CD14-positive monocyte (primary cell): ENCODE data around the gene TTBK1. TPM values are rescaled to one million over a fixed set of nuclear protein-coding genes. Genes with fewer than 3 reads are reported as not detected.

Experiments used
- DNase-seq, 3 donors: peaks; one replicate each; pipeline ENCODE4 v3.0.0-alpha.2; 2011 to 2022
- H2AFZ ChIP-seq: 2 replicates; pipeline ENCODE4 v1.6.0; 2012; ENCODE audit warnings: mild to moderate bottlenecking, low read depth, low read length, inconsistent platforms; ENCODE audit not compliant: insufficient read depth, poor library complexity, severe bottlenecking
- H3K27ac ChIP-seq, 2 donors: 1 replicate in 1 of 2; 2 replicates in 1 of 2; pipeline ENCODE4 v1.5.1; 2012 to 2013; ENCODE audit warnings: low read length in 2 of 2, control low read depth in 1 of 2, inconsistent platforms in 1 of 2, low read depth in 1 of 2, mild to moderate bottlenecking in 1 of 2
- H3K27me3 ChIP-seq, 2 donors: one replicate each; pipeline versions ENCODE4 v1.6.0 to v1.6.1; 2011 to 2013; ENCODE audit warnings: low read length in 2 of 2; ENCODE audit not compliant: control insufficient read depth in 2 of 2, insufficient read depth in 2 of 2
- H3K36me3 ChIP-seq, 2 donors: replicated peaks in 1 of 2; 1 replicate in 1 of 2; 2 replicates in 1 of 2; pipeline versions ENCODE4 v1.5.1 to v1.6.1; 2012 to 2013; ENCODE audit warnings: low read length in 2 of 2, control low read depth in 1 of 2, inconsistent platforms in 1 of 2, mild to moderate bottlenecking in 1 of 2; ENCODE audit not compliant: insufficient read depth in 2 of 2, control insufficient read depth in 1 of 2
- H3K4me1 ChIP-seq, 2 donors: 1 replicate in 1 of 2; 2 replicates in 1 of 2; pipeline versions ENCODE4 v1.5.1 to v1.6.1; 2012 to 2013; ENCODE audit warnings: low read length in 2 of 2, control low read depth in 1 of 2, inconsistent platforms in 1 of 2, mild to moderate bottlenecking in 1 of 2, moderate library complexity in 1 of 2; ENCODE audit not compliant: insufficient read depth in 2 of 2, control insufficient read depth in 1 of 2
- H3K4me2 ChIP-seq: replicated peaks from 2 replicates; pipeline ENCODE3; 2012; ENCODE audit warnings: low read length, moderate library complexity, mild to moderate bottlenecking; ENCODE audit not compliant: poor library complexity, severe bottlenecking; ENCODE audit errors: extremely low read depth
- H3K4me3 ChIP-seq, 3 experiments: fragments of 200-600 bp in 1 of 3; sonication (generic) in 1 of 3; replicated peaks in 1 of 3; 1 replicate in 2 of 3; 2 replicates in 1 of 3; pipeline ENCODE4 v1.5.1; 2011 to 2013; ENCODE audit warnings: low read length in 3 of 3, mild to moderate bottlenecking in 3 of 3, control low read depth in 2 of 3, low read depth in 2 of 3, inconsistent platforms in 1 of 3, moderate library complexity in 1 of 3
- H3K79me2 ChIP-seq: 2 replicates; pipeline ENCODE4 v1.6.0; 2012; ENCODE audit warnings: mild to moderate bottlenecking, control low read depth, inconsistent platforms, low read length, moderate library complexity; ENCODE audit not compliant: insufficient read depth
- H3K9ac ChIP-seq: 2 replicates; pipeline ENCODE4 v1.6.0; 2017; ENCODE audit warnings: low read length, mild to moderate bottlenecking; ENCODE audit not compliant: insufficient read depth, poor library complexity, severe bottlenecking
- H3K9me3 ChIP-seq, 2 donors: replicated peaks in 1 of 2; 1 replicate in 1 of 2; 2 replicates in 1 of 2; pipeline versions ENCODE4 v1.5.1 to v1.6.1; 2012 to 2013; ENCODE audit warnings: low read length in 2 of 2, control low read depth in 1 of 2; ENCODE audit not compliant: control insufficient read depth in 1 of 2, insufficient read depth in 1 of 2
- H4K20me1 ChIP-seq: 2 replicates; pipeline ENCODE4 v1.6.0; 2012; ENCODE audit warnings: mild to moderate bottlenecking, low read length, control low read depth, moderate library complexity; ENCODE audit not compliant: insufficient read depth
- H3K27ac Mint-ChIP-seq, 7 donors: one replicate each; pipeline ENCODE4 v1.8.0; 2020; ENCODE audit warnings: mild to moderate bottlenecking in 7 of 7, mixed read lengths in 7 of 7, moderate library complexity in 6 of 7, inconsistent platforms in 2 of 7
- H3K27me3 Mint-ChIP-seq, 3 donors: one replicate each; pipeline ENCODE4 v1.8.0; 2021 to 2022; ENCODE audit warnings: low read depth in 3 of 3, mild to moderate bottlenecking in 3 of 3, mixed read lengths in 3 of 3, moderate library complexity in 3 of 3, inconsistent platforms in 1 of 3
- H3K36me3 Mint-ChIP-seq, 2 donors: one replicate each; pipeline ENCODE4 v1.8.0; 2020; ENCODE audit warnings: mixed read lengths in 2 of 2, inconsistent platforms in 1 of 2, mild to moderate bottlenecking in 1 of 2
- H3K4me1 Mint-ChIP-seq: one replicate; pipeline ENCODE4 v1.8.0; 2020; ENCODE audit warnings: mild to moderate bottlenecking, mixed read lengths
- H3K4me3 Mint-ChIP-seq, 2 donors: one replicate each; pipeline ENCODE4 v1.8.0; 2020; ENCODE audit warnings: mild to moderate bottlenecking in 2 of 2, mixed read lengths in 2 of 2, moderate library complexity in 1 of 2
- H3K9me3 Mint-ChIP-seq, 7 donors: one replicate each; pipeline ENCODE4 v1.8.0; 2020 to 2022; ENCODE audit warnings: mixed read lengths in 7 of 7, mild to moderate bottlenecking in 6 of 7, moderate library complexity in 6 of 7, inconsistent platforms in 2 of 7
- WGBS: methylation state at CpG from one replicate; pipeline ENCODE4 v1.1.5; 2013; ENCODE audit warnings: missing lambda C conversion rate; ENCODE audit not compliant: insufficient coverage; 5-methylcytosine and 5-hydroxymethylcytosine counted together
- intact Hi-C, 2 donors: fragments of 100-400 bp; cut with micrococcal nuclease; formaldehyde crosslinking; loops; one replicate each; pipeline versions ENCODE4 v1.15.0 to v1.15.1; 2023
- polyA plus RNA-seq, 3 donors: library from polyadenylated mRNA; depleted of rRNA in 1 of 3; unstranded in 2 of 3; stranded (reverse) in 1 of 3; fragments of 300-500 nt in 2 of 3; fragments of >200 nt in 1 of 3; fragmentation: Illumina TruSeq in 2 of 3; gene quantifications; 1 replicate in 2 of 3; 2 replicates in 1 of 3; pipeline ENCODE4 v1.2.3, GENCODE V29; 2012 to 2021
- TF ChIP-seq, protein P1 (sequence below): fragments of 200-600 bp; IDR thresholded peaks from one replicate; pipeline ENCODE4 v1.8.0; 2022; ENCODE audit warnings: antibody characterized with exemption, mild to moderate bottlenecking

The TTBK1 gene
- polyA plus RNA-seq, 3 donors = not detected

DNA sequence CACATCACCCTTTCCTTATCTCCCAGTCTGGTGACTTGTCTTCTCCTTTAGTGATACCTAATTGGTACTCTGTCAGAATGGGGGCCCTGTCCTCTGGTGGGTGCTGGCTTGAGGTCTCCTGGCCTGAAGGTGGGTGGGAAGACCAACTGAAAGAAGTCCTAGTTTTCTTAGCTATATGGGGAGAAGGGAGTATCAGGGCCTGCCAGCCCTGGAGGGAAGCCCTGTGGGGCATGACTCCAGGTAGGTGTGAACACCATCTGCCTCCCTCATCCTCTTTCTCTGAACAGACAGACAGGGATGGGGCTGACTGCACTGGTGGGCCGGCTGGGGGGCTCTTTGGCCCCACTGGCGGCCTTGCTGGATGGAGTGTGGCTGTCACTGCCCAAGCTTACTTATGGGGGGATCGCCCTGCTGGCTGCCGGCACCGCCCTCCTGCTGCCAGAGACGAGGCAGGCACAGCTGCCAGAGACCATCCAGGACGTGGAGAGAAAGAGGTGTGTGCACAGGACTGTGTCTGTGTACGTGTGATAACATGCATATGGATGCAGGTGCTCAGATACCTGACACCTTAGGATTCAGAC lies 60.6 kb downstream of the TTBK1 start:
- Histone ChIP-seq H3K9ac (no peak overlapping the region), H3K79me2 (no peaks in the 10 kb centered on the region), H2AFZ (no peak overlapping the region), H3K36me3 (no peaks in the 10 kb centered on the region), H3K27me3 (peaks cover 0 to 3% of the 10 kb centered on the region in 2 donors), H3K4me2 (no peak overlapping the region), H4K20me1 (no peaks in the 10 kb centered on the region), H3K4me3 (no peak overlapping the region), H3K27ac (no peak overlapping the region), H3K4me1 (peaks cover 11 to 14% of the 10 kb centered on the region in 2 donors), H3K9me3 (no peaks in the 10 kb centered on the region)
- Mint-ChIP-seq H3K27me3 (peaks cover 5 to 13% (median 7%) of the 10 kb centered on the region in 3 donors), H3K36me3 (no peaks in the 10 kb centered on the region), H3K4me3 (no peak overlapping the region), H3K4me1 (peaks cover 21% of the 10 kb centered on the region), H3K9me3 (no peaks in the 10 kb centered on the region), H3K27ac (no peak overlapping the region)
- TF ChIP-seq, protein P1, sequence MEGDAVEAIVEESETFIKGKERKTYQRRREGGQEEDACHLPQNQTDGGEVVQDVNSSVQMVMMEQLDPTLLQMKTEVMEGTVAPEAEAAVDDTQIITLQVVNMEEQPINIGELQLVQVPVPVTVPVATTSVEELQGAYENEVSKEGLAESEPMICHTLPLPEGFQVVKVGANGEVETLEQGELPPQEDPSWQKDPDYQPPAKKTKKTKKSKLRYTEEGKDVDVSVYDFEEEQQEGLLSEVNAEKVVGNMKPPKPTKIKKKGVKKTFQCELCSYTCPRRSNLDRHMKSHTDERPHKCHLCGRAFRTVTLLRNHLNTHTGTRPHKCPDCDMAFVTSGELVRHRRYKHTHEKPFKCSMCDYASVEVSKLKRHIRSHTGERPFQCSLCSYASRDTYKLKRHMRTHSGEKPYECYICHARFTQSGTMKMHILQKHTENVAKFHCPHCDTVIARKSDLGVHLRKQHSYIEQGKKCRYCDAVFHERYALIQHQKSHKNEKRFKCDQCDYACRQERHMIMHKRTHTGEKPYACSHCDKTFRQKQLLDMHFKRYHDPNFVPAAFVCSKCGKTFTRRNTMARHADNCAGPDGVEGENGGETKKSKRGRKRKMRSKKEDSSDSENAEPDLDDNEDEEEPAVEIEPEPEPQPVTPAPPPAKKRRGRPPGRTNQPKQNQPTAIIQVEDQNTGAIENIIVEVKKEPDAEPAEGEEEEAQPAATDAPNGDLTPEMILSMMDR = no peak
- intact Hi-C loops = no loop called here
- WGBS = 96% methylated on average over 4 of the region's 8 CpGs
- no peak for DNase-seq

DNA sequence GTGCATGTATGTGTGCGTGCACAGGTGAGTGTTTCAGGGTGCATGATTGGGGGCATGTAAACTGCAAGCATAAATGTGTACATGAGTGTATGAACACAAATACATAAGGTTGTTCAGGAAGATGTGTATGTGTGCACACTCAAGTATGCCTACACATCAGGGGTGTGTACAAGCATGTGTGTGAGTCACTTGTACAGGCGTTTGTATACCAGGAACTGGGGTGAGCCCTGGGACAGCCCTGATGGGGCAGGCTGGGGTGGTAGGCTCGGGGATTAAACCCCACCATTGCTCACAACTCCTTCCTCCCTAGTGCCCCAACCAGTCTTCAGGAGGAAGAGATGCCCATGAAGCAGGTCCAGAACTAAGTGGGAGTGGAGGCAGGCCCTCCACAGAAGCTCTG lies 61.1 kb downstream of the TTBK1 start:
- H3K36me3 Mint-ChIP-seq = no peaks in the 10 kb centered on the region
- H3K9me3 Mint-ChIP-seq = no peaks in the 10 kb centered on the region
- Histone ChIP-seq H4K20me1 (no peaks in the 10 kb centered on the region), H3K27ac (no peak overlapping the region), H2AFZ (no peak overlapping the region), H3K4me1 (peaks cover 16 to 19% of the 10 kb centered on the region in 2 donors), H3K4me3 (no peak overlapping the region), H3K27me3 (peaks cover 0 to under 1% of the 10 kb centered on the region in 2 donors), H3K36me3 (no peaks in the 10 kb centered on the region), H3K9me3 (no peaks in the 10 kb centered on the region), H3K9ac (no peak overlapping the region), H3K4me2 (no peak overlapping the region), H3K79me2 (no peaks in the 10 kb centered on the region)
- TF ChIP-seq, protein P1 = no peak
- no peak for DNase-seq
- no peak overlapping the region for H3K4me3 Mint-ChIP-seq
- peaks cover 26% of the 10 kb centered on the region for H3K4me1 Mint-ChIP-seq
- WGBS = 83% methylated on average over 2 of the region's 3 CpGs
- intact Hi-C loops = no loop called here
- H3K27me3 Mint-ChIP-seq = peaks cover 2 to 11% (median 3%) of the 10 kb centered on the region in 3 donors
- no peak overlapping the region for H3K27ac Mint-ChIP-seq
